ENCODE data around the gene MOB3C.

The MOB3C gene

DNA sequence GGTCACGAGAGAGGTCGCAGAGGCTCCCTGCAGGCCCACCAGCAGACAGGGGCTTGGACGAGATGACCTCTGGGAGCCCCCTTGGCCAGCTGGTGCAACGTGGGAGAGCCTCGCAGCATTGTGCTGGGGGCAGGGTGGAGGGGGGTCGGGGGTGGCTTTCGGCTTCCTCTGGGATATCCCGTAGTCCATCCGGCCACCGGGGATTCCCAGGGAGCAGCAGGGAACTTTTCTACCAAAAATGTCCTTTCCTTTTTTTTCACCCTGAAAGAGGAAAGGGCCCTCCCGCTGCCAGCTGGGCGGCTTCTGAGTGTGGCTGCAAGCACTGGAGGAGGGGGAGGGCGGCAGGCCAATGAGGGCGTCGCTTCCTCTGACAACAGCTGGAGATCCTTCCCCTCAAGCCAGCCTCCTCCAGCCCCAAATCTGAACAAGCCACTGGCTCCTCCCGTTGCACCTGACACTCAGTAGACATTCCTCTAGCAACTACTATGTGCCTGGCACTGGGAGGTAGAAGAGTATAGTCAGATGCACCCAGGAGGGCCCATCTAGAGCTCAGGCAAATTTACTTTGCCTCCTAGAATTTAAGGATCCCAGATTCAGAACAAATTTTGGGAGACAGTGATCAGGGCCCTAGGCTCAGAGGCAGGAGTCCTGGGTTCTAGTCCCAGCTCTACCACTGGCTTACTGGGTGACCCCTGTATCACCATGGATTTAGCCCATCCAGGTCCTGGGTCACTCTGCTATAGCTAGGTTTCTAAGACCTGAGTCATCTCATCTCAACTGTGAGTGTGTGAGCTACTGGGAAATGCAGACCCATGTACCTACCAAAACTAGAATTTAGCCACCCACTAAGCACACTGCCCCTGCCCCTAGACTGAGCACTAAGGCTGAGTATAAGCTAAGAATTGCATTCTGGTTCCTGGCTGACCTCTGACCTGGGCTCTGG, 2.7 kb downstream of the MOB3C start:
- ChIA-PET CTCF (interaction anchor here (0.7 to 1.8 kb wide), 2 partner anchors 8 to 9 kb away, joined by 3 to 6 read pairs; partner anchors contain the start of gene MKNK1), POLR2A (no interaction called here)
- H3K4me3 ChIP-seq (ENCODE audit: low read depth, low read length) = no peak overlapping the region
- no peak for DNase-seq (ENCODE audit: low read depth, low spot score)
- TF ChIP-seq, protein P1, sequence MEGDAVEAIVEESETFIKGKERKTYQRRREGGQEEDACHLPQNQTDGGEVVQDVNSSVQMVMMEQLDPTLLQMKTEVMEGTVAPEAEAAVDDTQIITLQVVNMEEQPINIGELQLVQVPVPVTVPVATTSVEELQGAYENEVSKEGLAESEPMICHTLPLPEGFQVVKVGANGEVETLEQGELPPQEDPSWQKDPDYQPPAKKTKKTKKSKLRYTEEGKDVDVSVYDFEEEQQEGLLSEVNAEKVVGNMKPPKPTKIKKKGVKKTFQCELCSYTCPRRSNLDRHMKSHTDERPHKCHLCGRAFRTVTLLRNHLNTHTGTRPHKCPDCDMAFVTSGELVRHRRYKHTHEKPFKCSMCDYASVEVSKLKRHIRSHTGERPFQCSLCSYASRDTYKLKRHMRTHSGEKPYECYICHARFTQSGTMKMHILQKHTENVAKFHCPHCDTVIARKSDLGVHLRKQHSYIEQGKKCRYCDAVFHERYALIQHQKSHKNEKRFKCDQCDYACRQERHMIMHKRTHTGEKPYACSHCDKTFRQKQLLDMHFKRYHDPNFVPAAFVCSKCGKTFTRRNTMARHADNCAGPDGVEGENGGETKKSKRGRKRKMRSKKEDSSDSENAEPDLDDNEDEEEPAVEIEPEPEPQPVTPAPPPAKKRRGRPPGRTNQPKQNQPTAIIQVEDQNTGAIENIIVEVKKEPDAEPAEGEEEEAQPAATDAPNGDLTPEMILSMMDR (IDR thresholded peaks at IDR 0.05; ENCODE audit: insufficient read depth, low read length, missing control alignments) = no peak

DNA sequence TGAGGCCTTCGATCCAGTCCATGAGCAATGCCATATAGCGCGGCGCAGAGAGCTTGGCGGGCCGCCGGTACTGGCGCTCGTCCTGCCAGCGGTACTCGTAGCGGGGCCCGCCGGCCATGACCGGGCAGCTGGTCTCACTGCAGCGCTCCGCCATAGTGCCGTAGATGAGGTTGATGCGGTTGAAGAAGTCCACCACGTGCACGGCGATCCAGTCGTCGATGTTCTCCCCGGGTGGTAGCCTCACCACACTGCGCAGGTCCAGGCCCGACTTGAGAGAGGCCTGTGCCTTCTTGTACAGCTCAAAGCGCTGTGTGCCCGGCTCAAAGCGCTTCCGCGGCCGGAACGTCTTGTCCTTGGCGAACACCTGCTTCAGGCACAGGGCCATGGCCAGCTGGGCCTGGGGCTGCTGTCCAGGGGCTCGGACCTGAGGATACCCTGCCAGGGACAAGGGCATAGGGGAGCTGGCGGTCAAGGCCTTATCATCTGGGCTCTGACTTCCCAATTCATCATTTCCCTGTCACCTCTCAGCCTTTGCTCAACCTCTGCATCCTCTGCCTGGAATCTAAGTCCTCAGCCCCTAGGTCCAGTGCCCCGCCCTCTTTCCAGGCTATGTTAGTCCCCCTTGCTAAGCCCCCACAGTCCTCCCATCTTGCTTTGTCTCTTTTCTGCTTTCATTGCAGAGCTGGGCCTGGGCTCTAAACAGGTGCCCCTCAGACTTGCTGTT, 3.5 kb downstream of the MOB3C start:
- ChIA-PET POLR2A (no interaction called here), CTCF (interaction anchor here (0.8 to 1.8 kb wide), 3 partner anchors 9 to 264 kb away, joined by 4 to 6 read pairs (median 4); partner anchors contain the start of gene MKNK1)
- no peak for DNase-seq (ENCODE audit: low read depth, low spot score)
- H3K4me3 ChIP-seq (ENCODE audit: low read depth, low read length) = no peak overlapping the region
- TF ChIP-seq, protein P1 (IDR thresholded peaks at IDR 0.05; ENCODE audit: insufficient read depth, low read length, missing control alignments) = no peak

DNA sequence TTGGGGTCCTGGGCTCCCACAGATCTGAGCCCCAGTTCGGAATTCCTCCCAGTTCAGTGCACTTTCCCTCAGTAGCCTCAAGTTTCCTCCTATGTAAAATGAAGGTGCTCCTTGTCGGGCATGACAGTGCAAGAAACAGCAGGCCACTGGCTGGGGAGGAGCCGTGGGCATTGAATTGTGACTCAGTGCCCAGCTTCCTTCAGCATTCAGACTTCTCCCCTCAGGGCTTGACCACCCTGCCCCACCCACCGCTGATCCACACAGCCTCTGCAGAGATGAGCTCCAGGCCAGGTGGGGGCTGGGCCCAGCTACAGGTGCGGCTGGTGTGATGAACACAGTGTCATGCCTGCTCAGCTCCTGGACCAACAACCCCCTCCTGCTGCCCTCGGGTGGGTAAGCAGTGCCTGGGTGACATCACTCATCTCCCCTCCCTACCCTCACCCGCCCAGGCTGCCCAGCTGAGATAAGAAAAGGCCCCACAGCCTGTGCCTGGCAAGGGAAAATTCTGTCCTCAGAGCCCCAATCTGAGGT, 4.9 kb downstream of the MOB3C start:
- no peak for DNase-seq (ENCODE audit: low read depth, low spot score)
- H3K4me3 ChIP-seq (ENCODE audit: low read depth, low read length) = no peak overlapping the region
- ChIA-PET CTCF (interaction anchor here (1.1 kb wide), 1 partner anchor 113 kb away, joined by 4 read pairs; no protein-coding TSS in a partner anchor), POLR2A (no interaction called here)
- TF ChIP-seq, protein P1 (IDR thresholded peaks at IDR 0.05; ENCODE audit: insufficient read depth, low read length, missing control alignments) = no peak

DNA sequence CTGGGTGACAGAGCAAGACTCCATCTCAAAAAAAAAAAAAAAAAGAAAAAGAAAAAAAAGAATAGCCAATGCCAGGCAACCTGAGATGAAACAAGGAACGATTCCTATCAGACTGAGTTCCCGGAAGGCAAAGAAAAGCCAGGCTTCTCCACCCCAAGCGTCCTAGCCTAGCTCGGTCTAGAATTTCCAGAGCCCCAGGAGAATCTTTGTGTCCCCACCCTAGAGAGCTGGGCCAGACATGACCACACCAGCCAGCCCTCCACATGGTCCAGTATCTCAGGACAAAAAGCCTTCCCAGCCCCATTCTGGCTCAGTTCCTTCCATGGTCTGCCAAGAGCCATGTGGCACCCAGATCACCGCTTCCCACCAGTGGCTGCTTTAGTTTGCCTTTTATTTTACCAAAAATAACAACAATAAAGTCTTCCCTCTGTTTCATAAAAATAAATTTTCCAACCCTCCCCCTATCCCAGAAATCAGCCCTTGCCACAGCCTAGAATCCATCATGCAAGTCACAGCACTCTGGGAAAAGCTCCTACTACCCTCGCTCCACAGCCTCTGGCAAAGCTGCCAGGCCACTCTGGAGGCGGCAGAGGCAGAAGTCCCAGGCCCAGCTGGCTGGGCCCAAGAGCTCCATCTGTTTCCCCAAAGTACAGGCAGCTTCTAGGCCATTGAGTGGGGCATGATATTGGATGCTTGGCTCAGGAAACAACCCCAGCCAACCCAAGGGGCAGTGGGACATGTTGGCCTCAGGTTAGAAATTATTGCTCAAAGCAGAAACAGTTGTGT, 9.1 kb downstream of the MOB3C start:
- DNase-seq (ENCODE audit: low read depth, low spot score) = no peak
- H3K4me3 ChIP-seq (ENCODE audit: low read depth, low read length) = no peak overlapping the region
- ChIA-PET CTCF (interaction anchor here (1.6 kb wide), 1 partner anchor 80 kb away, joined by 4 read pairs; no protein-coding TSS in a partner anchor), POLR2A (interaction anchor here (0.8 kb wide), 1 partner anchor 9 kb away, joined by 3 read pairs; the partner anchor contains the start of gene MOB3C)
- TF ChIP-seq, protein P1 (IDR thresholded peaks at IDR 0.05; ENCODE audit: insufficient read depth, low read length, missing control alignments) = no peak

DNA sequence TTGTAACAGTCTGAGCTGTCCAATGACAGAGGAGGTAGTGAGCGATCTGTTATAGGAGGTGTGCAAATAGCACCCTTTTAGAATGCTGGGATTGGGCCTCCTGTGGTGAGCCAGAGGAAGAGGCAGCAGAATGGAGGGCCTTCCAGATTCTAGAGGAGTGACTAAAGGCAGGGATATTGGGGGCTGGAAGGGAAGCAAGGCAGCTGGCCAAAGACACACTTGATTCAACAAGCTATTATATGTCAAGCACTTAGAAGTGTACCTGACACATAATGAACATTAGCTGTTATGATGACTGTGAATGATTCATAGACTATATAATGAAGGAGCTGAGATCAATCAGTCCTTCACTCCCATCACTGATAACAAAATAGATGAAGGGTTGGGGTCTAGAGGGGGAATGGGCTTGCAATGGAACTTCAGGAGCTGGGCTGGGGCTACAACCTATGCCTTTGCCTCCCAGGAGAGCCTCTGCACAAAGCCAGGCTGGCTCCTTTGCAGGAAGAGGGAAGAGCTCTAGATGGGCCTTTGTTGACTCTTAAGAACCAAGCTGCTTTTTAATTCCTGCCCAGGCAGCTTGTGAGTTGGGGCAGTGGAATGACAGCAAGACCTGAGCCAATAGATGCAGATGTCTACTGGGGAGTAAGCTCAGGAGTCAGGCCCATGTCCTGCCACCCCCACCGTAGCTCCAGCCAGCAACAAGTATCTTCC, 10.2 kb downstream of the MOB3C start:
- no peak for DNase-seq (ENCODE audit: low read depth, low spot score)
- ChIA-PET CTCF (interaction anchor here (1.2 to 4.0 kb wide), 4 partner anchors 10 to 119 kb away, joined by 3 to 23 read pairs (median 6); partner anchors contain the start of gene MOB3C), POLR2A (interaction anchor here (0.6 to 0.8 kb wide), 3 partner anchors 9 to 125 kb away, joined by 3 to 5 read pairs (median 3); partner anchors contain the start of gene MOB3C)
- TF ChIP-seq, protein P1 (IDR thresholded peaks at IDR 0.05; ENCODE audit: insufficient read depth, low read length, missing control alignments) = no peak
- H3K4me3 ChIP-seq (ENCODE audit: low read depth, low read length) = no peak overlapping the region
